Kidney (tissue), 14 donors: ENCODE measurements around the gene GPATCH4. TPM values are rescaled to one million over a fixed set of nuclear protein-coding genes. Genes with fewer than 3 reads are reported as not detected.

Experiments used
- DNase-seq, 5 donors: peaks; one replicate each; pipeline ENCODE4 v3.0.0-alpha.2; 2013 to 2020
- FAIRE-seq: peaks from 2 replicates; lab custom pipeline; 2012; peaks lifted over from hg19 to GRCh38; lab: Jason Lieb, UNC
- H3K27ac ChIP-seq, 2 donors: one replicate each; pipeline ENCODE4 v1.7.0; 2013; ENCODE audit warnings: low read depth in 2 of 2, low read length in 2 of 2, inconsistent platforms in 1 of 2
- H3K27me3 ChIP-seq: one replicate; pipeline ENCODE4 v1.7.1; 2013; ENCODE audit warnings: low read length, inconsistent platforms; ENCODE audit not compliant: control insufficient read depth, insufficient read depth
- H3K36me3 ChIP-seq, 3 donors: one replicate each; pipeline versions ENCODE4 v1.7.0 to v1.7.1; 2013; ENCODE audit warnings: low read length in 3 of 3, control low read depth in 1 of 3, inconsistent platforms in 1 of 3; ENCODE audit not compliant: insufficient read depth in 3 of 3, control insufficient read depth in 2 of 3
- H3K4me1 ChIP-seq, 3 donors: one replicate each; pipeline versions ENCODE4 v1.7.0 to v1.7.1; 2013; ENCODE audit warnings: low read length in 3 of 3, inconsistent platforms in 1 of 3, low read depth in 1 of 3; ENCODE audit not compliant: control insufficient read depth in 2 of 3, insufficient read depth in 2 of 3
- H3K4me3 ChIP-seq, 3 donors: one replicate each; pipeline versions ENCODE4 v1.7.0 to v1.8.1; 2013; ENCODE audit warnings: low read length in 3 of 3, control low read depth in 1 of 3, inconsistent platforms in 1 of 3
- H3K9ac ChIP-seq, 3 donors: one replicate each; pipeline versions ENCODE4 v1.7.0 to v1.7.1; 2013; ENCODE audit warnings: low read length in 3 of 3, control low read depth in 1 of 3, inconsistent platforms in 1 of 3
- H3K9me3 ChIP-seq, 3 donors: one replicate each; pipeline versions ENCODE4 v1.7.0 to v1.7.1; 2013; ENCODE audit warnings: low read length in 3 of 3, control low read depth in 1 of 3, inconsistent platforms in 1 of 3; ENCODE audit not compliant: control insufficient read depth in 2 of 3, insufficient read depth in 1 of 3
- CTCF ChIP-seq: IDR thresholded peaks from 3 replicates; pipeline ENCODE4 v1.5.1; 2012; ENCODE audit warnings: mild to moderate bottlenecking, moderate library complexity, borderline replicate concordance; ENCODE audit not compliant: insufficient read depth; ENCODE audit errors: extremely low read depth
- intact Hi-C: fragments of 100-400 bp; cut with DNase I; formaldehyde crosslinking; loops from one replicate; pipeline ENCODE4 v1.11.1; 2022
- polyA plus RNA-seq: library from polyadenylated mRNA; stranded (reverse); fragments of 350-450 nt; fragmentation: Illumina TruSeq; extraction: RNeasy Lipid Tissue Mini Kit (QIAGEN cat#74804); gene quantifications from one replicate; pipeline ENCODE4 v1.2.3, GENCODE V29; 2014; ENCODE audit warnings: low read depth, low replicate concordance; ENCODE audit not compliant: insufficient read depth
- total RNA-seq: library from RNA; stranded (reverse); fragmentation: NEBNext Ultra II Directional; extraction: Animal tissue kit (Norgen Biotek cat#: 25700); gene quantifications from one replicate; pipeline ENCODE4 v1.2.1, GENCODE V29; 2021
- donor health status: control.
- donor health status: control.
- donor health status: control.
- donor health status: control.
- donor health status: control.
- donor health status: DM: yes; HTN: yes; CAD: no.
- donor health status: Normal renal cell carcinoma (clear cell type).

GPATCH4 gene
- total and polyA plus RNA-seq, 2 donors from 2014 or later = 24.0 to 26.2 TPM

GRCh38 chr1:156552518-156552917 lies 48.8 kb downstream of the GPATCH4 start:
- no peaks in the 10 kb centered on the region for H3K4me1 ChIP-seq
- H3K9ac ChIP-seq = no peak overlapping the region
- no peaks in the 10 kb centered on the region for H3K36me3 ChIP-seq
- no peak for TF ChIP-seq CTCF
- H3K9me3 ChIP-seq = no peaks in the 10 kb centered on the region
- DNase-seq (no peak), FAIRE-seq (no peak)
- H3K4me3 ChIP-seq = no peak overlapping the region
- no peak overlapping the region for H3K27ac ChIP-seq
- H3K27me3 ChIP-seq = no peaks in the 10 kb centered on the region
- intact Hi-C loops = no loop called here

GRCh38 chr1:156551869-156552268 lies 49.4 kb downstream of the GPATCH4 start:
- H3K36me3 ChIP-seq = no peaks in the 10 kb centered on the region
- H3K9me3 ChIP-seq = no peaks in the 10 kb centered on the region
- H3K4me3 ChIP-seq = no peak overlapping the region
- FAIRE-seq (no peak), DNase-seq (no peak)
- no peak overlapping the region for H3K27ac ChIP-seq
- no peak overlapping the region for H3K9ac ChIP-seq
- no peaks in the 10 kb centered on the region for H3K4me1 ChIP-seq
- TF ChIP-seq CTCF = no peak
- no peaks in the 10 kb centered on the region for H3K27me3 ChIP-seq
- intact Hi-C loops = no loop called here

GRCh38 chr1:156551066-156551643 lies 50.1 kb downstream of the GPATCH4 start:
- no peaks in the 10 kb centered on the region for H3K9me3 ChIP-seq
- no peak overlapping the region for H3K9ac ChIP-seq
- H3K4me3 ChIP-seq = no peak overlapping the region
- FAIRE-seq (no peak), DNase-seq (no peak)
- no peaks in the 10 kb centered on the region for H3K4me1 ChIP-seq
- intact Hi-C loops = no loop called here
- H3K27ac ChIP-seq = no peak overlapping the region
- no peak for TF ChIP-seq CTCF
- H3K36me3 ChIP-seq = no peaks in the 10 kb centered on the region
- no peaks in the 10 kb centered on the region for H3K27me3 ChIP-seq

- no peak overlapping the region for H3K27ac ChIP-seq
- FAIRE-seq = no peak
- no peak for TF ChIP-seq CTCF
- DNase-seq = no peak
- H3K36me3 ChIP-seq = no peaks in the 10 kb centered on the region
- H3K9me3 ChIP-seq = no peaks in the 10 kb centered on the region
- no peaks in the 10 kb centered on the region for H3K4me1 ChIP-seq
- no peaks in the 10 kb centered on the region for H3K27me3 ChIP-seq
- intact Hi-C loops = no loop called here
- H3K4me3 ChIP-seq = no peak overlapping the region
- H3K9ac ChIP-seq = no peak overlapping the region
Observed at GRCh38 chr1:156550346-156550745, 50.9 kb downstream of the GPATCH4 start.
